ENCODE results near the gene STOX1. TPM values are rescaled to one million over a fixed set of nuclear protein-coding genes. Genes with fewer than 3 reads are reported as not detected.
A peak's percentile ranks its signal among the peaks of the same experiment; 100 is the strongest.
"Not testable (repeated sequence)": the region's sequence is repeated elsewhere in the genome, so short reads cannot be mapped to it uniquely, and the experiment has no call there.

The STOX1 gene
- total and polyA plus RNA-seq, 8 donors = 0.73 to 1.8 (median 1.1) TPM

DNA sequence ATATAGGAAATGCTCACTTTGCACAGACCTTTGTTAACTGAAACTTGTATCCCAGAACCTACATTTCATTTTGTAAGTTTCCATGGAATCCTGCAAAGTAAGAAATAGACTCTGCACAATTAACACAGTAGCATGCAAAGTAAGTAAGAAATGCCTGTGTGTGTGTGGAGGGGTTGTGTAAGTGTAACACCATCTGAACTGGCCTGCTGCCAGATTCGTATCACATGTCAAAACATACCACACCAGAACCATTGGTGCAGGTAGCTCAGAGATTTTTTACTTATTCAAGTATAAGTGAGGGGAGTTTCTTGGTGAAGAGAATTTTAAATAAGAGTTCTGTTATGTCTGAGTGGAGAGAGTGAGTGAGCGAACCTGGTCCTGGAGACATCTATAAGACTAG lies 110.8 kb downstream of the STOX1 start:
- no peaks in the 10 kb centered on the region for H3K9me3 ChIP-seq
- H3K27me3 ChIP-seq = no peaks in the 10 kb centered on the region
- FAIRE-seq (no peak), DNase-seq (peak in 2 of 6 donors; percentile 28 to 41), ATAC-seq (peak in 1 of 4 donors; percentile 55)
- intact Hi-C loops (cut with DNase I) = no loop called here
- TF ChIP-seq, protein P1, sequence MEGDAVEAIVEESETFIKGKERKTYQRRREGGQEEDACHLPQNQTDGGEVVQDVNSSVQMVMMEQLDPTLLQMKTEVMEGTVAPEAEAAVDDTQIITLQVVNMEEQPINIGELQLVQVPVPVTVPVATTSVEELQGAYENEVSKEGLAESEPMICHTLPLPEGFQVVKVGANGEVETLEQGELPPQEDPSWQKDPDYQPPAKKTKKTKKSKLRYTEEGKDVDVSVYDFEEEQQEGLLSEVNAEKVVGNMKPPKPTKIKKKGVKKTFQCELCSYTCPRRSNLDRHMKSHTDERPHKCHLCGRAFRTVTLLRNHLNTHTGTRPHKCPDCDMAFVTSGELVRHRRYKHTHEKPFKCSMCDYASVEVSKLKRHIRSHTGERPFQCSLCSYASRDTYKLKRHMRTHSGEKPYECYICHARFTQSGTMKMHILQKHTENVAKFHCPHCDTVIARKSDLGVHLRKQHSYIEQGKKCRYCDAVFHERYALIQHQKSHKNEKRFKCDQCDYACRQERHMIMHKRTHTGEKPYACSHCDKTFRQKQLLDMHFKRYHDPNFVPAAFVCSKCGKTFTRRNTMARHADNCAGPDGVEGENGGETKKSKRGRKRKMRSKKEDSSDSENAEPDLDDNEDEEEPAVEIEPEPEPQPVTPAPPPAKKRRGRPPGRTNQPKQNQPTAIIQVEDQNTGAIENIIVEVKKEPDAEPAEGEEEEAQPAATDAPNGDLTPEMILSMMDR (IDR thresholded peaks at IDR 0.05) = no peak
- no peaks in the 10 kb centered on the region for H3K4me1 ChIP-seq
- no peak overlapping the region for H3K27ac ChIP-seq
- H3K4me3 ChIP-seq = no peak overlapping the region
- H3K36me3 ChIP-seq = peaks cover 0 to 15% (median 5%) of the 10 kb centered on the region in 3 donors
- 56 to 60% methylated on average over 2 of the region's 2 CpGs for WGBS, 2 donors

DNA sequence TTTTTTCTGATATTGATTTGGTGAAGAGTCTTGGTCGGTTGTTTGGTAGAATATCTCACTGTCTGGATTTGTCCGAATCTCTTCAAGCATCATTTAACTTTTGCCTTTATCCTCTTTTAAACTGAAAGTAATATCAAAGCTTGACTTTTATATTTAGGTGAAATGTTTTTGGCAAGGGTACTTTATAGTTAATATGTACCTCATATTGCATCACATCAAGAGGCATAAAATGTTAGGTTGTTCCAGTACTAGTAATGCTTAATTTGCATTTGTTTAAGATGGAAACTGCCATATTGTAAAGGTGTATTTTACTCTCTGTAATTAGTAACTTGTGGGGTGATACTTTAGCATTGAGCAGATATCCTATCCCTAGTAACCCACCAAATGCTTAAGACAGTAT lies 111.6 kb downstream of the STOX1 start:
- no peaks in the 10 kb centered on the region for H3K4me1 ChIP-seq
- ATAC-seq (no peak), DNase-seq (no peak), FAIRE-seq (no peak)
- H3K9me3 ChIP-seq = no peaks in the 10 kb centered on the region
- intact Hi-C loops (cut with DNase I) = no loop called here
- TF ChIP-seq, protein P1 (IDR thresholded peaks at IDR 0.05) = no peak
- no peak overlapping the region for H3K27ac ChIP-seq
- WGBS, 2 donors = 81 to 85% methylated on average over 2 of the region's 2 CpGs
- no peak overlapping the region for H3K4me3 ChIP-seq
- peaks cover 0 to 18% (median 5%) of the 10 kb centered on the region in 3 donors for H3K36me3 ChIP-seq
- no peaks in the 10 kb centered on the region for H3K27me3 ChIP-seq

DNA sequence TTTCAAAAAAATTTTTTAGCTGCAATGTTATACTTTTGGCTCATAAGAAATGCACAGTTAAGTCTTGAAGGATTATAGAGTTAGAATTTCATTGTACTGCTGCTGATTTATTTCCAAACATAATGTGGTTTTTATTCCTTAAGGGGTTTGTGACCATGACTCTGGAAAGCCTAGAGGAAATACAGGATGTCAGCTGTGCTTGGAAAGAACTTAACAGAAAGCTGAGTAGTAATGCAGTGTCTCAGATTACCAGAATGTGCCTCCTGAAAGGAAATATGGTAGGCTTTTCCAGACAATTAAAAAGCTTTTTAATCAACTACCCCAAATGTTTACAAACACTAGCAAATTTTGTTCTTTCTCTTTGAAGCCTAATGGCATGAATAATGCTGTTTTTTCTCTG lies 113.6 kb downstream of the STOX1 start:
- intact Hi-C loops (cut with DNase I); H3K4me3 ChIP-seq; H3K9me3 ChIP-seq; H3K27ac ChIP-seq; H3K4me1 ChIP-seq; DNase-seq; FAIRE-seq; H3K27me3 ChIP-seq; ATAC-seq: not testable (repeated sequence)
- peaks cover 0 to 12% (median 6%) of the 10 kb centered on the region in 3 donors for H3K36me3 ChIP-seq

Other genes starting within 250 kb of the STOX1 start
- 10 to 100 TPM; 12.1 to 29.0 (median 20.9) TPM for gene CCAR1, start 106.3 kb upstream of the STOX1 start, total RNA-seq
- 10 to 100 TPM; 31.1 to 47.7 TPM for gene CCAR1, start 106.3 kb upstream of the STOX1 start, polyA plus RNA-seq
- gene DDX50, start 73.8 kb downstream of the STOX1 start, total RNA-seq = 10 to 100 TPM; 14.3 to 27.9 (median 18.8) TPM
- gene DDX50, start 73.8 kb downstream of the STOX1 start, polyA plus RNA-seq = 10 to 100 TPM in 1 of 2 donors, 1 to 10 TPM in 1; 9.1 to 18.2 TPM
- 10 to 100 TPM; 20.4 to 43.3 (median 29.5) TPM for gene DDX21, start 128.6 kb downstream of the STOX1 start, total RNA-seq
- 10 to 100 TPM; 11.1 to 16.2 TPM for gene DDX21, start 128.6 kb downstream of the STOX1 start, polyA plus RNA-seq
- gene KIFBP, start 161.3 kb downstream of the STOX1 start, total RNA-seq = 10 to 100 TPM in 1 of 6 donors, 1 to 10 TPM in 5; 5.5 to 10.9 (median 6.5) TPM
- 10 to 100 TPM in 1 of 2 donors, 1 to 10 TPM in 1; 6.7 to 16.4 TPM for gene KIFBP, start 161.3 kb downstream of the STOX1 start, polyA plus RNA-seq

Measured in pancreas (tissue), 10 donors.